Measurements from ENCODE around the gene DCAF7.

- TF ChIP-seq CTCF (IDR thresholded peaks at IDR 0.05) (no peak), POLR2A (IDR thresholded peaks at IDR 0.05) (no peak)
Observed at GRCh38 chr17:63514477-63514876, 35.8 kb upstream of the DCAF7 start.
